Measurements from ENCODE around the gene ZBTB16.

Gene ZBTB16

DNA sequence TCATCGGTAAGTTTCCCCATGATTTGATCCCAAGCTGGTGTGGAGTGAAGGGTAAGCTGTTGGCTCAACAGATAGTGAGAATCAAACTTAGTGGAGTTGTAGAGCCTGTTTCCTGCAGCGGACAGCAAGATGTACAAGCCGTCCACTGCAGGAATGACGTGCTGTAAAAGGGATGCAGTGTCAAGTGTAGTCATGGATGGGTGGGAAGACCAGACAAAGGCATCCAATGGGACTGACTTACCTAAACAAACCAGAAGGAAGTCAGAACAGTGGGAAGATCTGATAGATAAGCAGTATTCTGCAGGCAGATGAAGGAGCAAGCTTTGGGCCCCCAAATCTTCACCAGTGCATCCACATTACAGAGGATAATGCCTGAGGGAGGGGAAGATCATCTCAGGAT is 8.8 kb downstream of the ZBTB16 start:
- DNase-seq: no peak

DNA sequence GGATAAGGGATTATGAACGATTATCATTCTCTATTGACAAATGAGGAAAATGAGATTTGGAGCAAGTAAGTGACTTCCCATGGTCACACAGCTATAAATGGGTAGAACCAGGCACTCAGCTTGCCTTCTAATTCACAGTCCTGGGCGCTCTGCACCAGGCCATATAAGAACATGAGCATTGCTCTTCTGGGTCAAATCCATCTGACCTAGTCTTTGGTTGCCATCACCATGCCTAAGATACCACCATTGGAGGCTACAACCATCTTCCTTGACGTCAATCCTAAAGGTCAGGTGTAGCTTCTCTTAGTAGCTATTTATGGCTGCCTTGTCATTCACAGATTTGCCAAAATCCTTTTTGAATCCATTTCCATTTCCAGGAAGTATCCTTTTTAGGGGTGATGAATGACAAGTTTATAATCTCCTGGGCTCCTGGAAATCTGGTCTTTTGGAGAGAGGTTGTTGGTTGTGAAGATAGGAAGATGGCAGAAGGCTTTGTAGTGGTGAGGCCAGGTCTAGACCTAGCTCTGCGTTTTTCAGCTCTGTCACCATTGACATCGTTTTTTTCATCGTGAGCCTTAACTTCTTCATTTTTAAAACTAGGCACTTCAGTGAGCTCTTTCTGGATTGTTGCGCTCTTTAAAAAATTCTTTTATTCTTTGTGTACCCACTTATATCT is 11.1 kb downstream of the ZBTB16 start:
- DNase-seq: no peak

DNA sequence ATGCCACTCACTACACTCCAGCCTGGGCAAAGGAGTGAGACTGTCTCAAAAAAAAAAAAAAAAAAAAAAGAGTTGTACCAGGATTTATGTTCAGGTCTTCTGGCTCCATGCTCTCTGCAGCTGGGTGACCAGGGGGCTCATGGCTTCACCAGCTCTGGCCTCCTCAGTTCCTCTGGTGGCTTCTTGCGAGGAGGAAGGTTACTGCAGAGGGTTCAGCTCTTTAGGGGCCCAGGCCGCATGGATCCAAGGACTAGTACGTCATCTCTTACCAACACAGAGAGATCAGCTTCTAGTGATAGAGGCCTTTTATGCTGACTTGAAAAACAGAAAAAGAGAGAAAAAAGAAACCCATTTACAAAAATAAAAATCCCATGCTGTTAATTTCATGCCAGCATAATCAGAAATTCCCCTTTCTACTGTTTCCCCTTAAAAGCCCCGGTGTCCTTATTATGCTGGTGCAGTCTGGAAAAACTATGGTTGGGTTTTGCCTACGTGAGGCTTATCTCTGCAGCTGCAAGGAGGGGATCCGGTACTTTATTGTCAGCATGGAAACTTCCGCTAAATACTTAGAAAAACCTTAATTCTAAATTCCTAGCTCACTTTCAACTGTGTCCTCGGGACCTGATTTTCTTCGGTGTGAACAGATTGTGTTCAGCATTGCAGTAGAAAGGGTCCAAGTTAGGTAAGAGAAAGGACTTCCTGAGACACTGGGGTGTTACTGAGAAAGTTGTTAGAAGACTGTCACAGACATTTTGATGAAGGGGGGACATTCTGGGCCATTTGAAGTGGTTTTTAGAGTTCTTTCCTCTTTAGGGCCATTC is 13.7 kb downstream of the ZBTB16 start:
- no peak for DNase-seq

DNA sequence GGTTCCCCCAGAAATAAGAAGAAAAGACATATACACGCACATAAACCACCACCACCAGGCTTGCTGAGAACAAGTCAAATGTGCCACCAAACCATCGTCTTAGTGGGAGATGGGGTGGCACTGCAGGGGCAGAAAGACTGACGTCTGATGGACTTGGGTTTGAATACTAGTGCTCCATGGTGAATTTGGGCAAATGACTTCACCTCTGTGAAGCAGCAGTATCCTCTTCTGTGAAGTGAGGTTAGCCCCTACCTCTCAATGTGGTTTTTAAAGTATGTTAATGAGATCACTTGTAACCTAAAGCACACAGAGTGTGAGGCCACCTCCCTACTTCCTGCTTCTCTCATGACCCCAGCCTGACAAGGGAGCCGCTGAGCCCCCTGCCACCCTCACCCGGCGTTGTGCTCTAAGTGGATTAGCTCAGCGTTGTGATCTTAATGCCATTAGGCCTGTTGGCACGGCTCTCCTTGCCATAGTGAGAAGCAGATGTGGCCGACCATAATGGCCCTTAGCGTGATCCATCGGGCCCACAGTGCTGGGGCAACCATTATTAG is 14.4 kb downstream of the ZBTB16 start:
- no peak for DNase-seq

DNA sequence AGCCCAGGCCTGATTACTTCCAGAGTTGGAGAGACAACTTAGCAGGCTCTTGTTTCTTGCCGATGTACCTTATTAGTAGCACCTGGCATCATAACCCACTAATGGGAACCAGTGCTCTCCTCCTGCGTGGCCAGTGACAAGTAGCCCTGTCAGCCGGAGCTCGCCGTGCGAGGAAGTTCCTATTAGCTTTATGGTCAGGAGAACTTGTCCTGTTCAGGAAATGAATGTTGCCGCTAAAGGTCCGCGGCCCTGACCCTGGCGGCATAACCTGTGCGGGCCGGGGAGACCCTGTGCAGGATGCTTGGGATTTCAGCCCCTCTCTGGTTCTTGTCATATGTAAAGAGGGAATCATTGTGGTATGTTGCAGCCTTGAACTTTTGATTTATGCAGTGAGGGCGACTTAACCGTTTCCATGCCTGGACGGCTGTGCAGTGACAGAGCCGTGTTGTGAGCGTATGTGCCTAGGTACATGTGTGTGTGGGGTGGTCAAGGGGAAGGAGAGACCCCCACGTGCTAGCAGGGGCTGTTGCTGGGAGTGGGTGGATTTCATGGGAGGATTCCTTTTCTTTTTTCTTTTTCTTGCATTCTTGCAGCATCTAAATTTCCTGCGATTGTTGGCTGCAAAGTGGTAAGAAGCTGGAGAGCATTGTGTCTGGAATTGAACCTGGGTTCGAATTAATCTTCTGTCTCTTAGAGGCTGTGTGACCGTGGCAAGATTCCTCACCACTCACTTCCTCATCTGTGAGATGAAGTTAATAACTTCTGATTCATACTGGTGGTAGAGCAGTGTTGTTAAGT is 15.2 kb downstream of the ZBTB16 start:
- DNase-seq: no peak

DNA sequence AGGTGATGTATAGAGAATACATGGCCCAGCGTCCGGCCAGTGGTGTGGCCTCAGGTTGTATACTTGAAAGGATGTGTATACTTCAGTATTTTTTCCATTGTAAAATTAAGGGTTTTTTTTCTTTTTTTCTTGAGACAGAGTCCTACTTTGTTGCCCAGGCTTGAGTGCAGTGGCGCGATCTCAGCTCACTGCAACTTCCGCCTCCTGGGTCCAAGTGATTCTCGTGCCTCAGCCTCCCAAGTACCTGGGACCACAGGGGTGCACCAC is 15.8 kb downstream of the ZBTB16 start:
- DNase-seq: no peak

DNA sequence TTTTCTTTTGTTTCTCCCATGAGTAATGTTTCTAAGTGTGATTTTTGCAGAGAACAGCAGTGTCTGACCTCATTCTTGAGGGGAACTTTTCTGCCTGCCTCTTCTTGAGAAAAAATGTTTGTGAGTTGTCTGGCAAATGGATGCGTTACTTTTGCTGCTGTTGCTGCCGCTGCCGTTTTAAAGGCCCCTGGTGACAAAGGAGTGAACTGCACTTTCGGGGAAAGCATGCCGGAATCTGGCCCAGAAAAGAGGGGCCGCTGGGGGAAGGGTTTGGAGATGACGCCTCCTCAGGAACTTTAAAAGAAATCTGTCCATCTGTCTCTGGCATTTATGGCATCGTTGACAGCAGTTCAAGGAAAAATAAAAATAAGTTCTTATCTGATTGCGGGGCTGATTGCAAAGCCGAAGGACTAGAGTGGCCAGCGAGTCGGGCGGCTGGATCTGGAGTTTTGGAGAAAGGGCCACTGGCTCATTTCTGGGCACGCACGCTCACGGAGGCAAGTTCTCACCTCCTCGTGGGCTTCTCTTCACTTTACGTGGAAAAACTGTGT is 16.5 kb downstream of the ZBTB16 start:
- no peak for DNase-seq

DNA sequence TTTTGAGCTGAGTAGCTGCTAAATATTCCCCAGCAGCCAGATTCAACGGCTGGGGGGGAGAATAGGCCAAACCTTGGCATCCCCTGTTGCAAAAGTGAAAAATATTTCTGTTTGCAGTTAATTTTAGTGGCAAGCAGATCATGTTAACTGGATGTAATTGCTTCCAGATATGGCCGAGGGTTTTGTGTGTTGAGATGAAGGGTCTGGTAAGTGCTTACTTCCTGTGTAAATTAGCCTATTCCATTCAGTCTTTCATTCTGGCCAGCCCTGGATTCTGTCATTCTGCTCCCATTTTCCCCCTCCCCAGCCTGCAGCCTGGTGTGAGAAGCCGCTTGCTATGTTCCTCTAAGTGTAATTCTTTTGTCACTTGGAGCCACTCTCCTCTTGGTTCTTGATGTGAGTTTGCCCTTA is 17.4 kb downstream of the ZBTB16 start:
- DNase-seq: no peak

DNA sequence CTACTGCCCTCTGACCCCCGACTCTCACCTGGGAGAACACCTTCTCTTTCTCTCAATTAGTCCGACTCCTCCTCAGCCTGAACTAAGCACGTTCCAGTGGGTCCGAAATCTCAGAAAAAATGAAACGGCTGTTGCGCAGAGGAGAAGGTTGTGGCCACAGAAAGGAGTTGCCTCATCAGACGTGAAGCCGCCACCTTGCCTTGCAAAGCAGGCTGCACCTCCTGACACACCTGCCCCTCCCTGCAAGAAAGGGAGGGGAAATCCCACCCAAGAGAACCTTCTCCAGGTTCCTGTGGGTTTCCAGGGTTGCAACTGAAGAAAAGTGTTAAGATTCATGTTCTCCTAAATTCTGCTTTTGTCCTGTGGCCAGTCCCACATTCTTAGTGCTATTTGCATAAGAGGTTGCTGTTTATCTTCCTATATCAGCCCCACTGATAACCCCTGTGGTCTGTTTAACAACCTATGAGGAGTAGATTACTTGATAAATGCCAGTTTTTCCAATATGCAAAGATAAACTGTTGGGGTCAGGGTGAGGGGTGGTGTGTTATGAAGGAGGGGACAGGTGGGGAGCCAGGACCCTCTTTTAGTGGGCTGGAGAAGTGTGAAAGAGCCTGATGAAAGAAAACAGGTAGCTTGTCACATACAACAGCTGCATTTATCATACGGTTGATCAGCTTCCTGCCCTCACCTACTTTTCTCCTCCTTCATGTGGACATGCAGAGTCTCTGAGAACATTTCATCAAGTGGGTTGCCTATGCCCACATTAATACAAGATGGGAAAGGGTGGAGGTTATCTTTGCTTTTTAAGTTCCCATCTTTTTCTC is 18.2 kb downstream of the ZBTB16 start:
- DNase-seq: no peak

DNA sequence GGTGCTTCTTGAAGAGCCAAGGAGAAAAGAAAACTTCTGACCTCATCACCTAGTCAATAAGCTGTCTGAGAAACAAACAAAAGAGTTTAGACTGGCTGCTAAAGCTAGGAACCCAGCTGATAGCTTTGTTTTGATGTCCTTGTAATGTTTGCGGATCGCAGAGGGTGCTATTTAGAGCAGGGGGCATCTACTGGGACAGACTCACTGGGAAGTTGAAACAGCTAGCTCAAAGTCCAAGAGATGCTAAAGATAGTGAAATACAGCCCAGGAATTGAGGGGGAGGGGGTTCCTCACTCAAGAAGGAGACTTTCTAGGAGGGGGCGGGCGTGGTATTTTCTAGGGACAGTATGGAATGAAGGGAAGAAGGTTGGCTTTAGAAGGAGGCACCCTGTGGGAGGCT is 18.9 kb downstream of the ZBTB16 start:
- no peak for DNase-seq

DNA sequence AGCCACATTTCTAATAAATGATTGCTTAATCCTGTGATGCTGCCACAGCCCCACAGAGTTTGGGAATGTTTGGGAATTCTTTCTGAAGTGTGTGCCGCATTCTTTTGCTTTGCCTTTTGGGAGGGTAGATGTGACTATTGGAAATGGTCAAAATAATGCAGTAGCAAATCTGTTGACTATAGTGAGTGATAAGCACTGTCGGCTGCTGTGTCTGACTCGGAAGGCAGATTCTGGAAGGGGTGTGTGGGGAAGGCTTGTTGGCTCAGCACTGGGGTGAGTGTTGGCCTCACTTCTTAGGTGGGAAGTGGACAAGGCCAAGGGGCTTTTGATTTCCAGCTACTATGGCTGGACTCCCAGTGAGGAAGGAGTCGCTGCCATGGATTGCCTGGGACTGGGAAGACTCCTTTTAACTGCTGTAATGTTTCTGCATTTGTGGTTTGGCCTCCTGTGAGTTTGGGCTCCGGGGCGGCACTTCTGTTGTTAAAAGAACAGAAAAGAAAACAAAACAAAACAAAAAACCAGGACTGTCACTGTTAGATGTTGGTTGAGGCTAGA is 20.1 kb downstream of the ZBTB16 start:
- no peak for DNase-seq

DNA sequence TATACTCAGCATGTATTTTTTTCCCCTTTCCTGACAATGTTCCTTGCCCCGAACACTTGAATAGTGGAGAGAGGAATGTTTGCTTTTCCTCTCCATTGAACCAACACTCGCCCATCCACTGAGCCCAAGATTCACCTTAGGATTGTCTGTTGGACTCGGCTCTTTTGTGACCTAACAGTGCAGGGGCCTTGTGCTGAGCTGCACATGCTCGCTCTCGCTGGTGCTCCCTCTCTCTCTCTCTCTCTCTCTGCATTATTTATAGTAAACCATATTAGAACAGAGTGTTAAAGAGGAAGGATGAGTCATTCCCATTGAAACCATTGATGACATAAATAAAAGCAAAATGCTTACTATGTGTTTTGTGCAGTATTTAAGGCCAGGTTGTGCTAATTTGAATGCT is 20.7 kb downstream of the ZBTB16 start:
- DNase-seq: no peak

DNA sequence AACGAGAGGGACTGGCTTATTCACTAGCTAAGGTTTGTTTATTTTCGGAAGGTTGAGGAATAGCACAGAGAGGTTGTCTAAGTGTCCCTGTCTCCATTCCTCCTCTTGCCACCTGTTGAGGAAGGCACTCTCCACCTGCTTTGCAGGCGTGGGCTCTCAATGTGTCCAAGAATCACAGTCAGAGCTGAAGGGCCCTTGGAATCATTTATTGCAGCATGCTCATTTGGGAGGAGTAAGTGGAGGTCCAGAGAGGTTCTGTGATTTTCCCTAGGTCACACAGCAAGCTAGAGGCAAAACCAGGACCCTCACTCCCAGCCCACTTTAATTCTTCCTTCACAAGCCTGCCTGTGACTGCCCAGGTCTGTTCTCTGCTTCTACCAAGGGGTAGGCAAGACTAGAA is 21.3 kb downstream of the ZBTB16 start:
- DNase-seq: no peak

DNA sequence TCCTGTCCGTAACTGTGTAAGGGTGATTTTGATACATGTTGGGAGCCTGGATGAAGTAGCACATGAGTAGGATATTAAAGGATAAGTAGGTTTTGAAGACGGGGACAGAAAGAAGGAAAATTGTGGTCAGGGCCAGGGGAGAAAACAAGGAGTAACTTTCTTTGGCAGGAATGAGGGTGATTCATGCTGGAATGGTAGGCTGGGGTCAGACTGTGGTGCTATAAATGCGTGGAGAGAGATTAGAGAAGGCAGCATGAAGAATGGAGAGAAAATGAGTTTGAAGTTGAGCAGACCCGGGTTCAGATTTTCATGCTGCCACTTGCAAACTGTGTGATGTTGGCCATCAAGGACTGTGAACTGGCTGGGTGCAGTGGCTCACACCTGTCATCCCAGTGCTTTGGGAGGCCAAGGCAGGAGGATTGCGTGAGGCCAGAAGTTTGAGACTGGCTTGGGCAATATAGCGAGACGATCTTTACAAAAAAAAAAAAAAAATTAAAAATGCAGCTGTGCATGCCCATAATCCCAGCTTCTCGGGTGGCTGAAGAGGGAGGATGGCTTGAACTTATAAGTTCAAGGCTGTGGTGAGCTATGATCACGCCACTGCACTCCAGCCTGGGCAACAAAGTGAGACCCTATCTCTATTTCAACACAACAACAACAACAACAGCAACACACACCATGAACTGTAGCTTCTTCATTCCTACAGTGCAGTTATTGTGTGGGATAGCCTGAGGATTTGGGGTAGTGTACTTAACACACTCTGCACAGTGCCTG is 22.3 kb downstream of the ZBTB16 start:
- DNase-seq: no peak

DNA sequence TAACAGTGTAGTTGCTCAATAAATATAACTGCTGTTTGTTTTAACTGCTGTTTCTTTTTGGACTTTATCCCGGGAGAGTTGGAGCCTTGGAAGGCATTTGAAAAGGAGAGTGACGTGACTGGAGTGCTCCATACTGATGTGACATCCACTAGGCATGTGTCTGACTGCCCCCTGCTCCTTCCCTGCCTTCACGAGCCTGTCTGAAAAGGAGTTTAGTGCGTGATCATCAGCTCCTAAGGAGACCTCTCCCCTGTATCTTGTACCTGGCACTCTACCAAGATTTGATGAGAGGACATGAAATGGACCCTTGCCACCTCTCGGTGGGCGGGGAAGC is 22.9 kb downstream of the ZBTB16 start:
- no peak for DNase-seq

DNA sequence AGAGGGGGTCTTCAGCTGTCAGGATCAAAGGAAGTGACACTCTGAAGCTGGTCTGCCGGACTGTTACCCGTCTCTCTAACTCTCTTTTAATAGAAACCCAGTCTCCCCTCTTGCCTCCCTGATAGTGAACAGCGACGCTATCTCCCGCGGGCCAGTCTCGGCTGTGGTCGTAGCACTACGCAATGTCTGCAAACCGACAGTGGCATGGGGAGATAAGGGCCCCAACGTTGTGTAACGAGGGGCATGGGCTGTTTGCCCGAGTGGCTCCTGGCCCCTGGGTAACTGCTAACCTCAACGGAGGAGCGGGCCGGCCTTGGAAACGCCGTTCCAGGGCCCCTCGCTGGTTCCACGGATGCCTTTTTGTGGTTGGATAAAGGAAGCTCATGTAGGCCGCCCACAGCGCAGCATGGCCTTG is 23.3 kb downstream of the ZBTB16 start:
- DNase-seq: no peak

DNA sequence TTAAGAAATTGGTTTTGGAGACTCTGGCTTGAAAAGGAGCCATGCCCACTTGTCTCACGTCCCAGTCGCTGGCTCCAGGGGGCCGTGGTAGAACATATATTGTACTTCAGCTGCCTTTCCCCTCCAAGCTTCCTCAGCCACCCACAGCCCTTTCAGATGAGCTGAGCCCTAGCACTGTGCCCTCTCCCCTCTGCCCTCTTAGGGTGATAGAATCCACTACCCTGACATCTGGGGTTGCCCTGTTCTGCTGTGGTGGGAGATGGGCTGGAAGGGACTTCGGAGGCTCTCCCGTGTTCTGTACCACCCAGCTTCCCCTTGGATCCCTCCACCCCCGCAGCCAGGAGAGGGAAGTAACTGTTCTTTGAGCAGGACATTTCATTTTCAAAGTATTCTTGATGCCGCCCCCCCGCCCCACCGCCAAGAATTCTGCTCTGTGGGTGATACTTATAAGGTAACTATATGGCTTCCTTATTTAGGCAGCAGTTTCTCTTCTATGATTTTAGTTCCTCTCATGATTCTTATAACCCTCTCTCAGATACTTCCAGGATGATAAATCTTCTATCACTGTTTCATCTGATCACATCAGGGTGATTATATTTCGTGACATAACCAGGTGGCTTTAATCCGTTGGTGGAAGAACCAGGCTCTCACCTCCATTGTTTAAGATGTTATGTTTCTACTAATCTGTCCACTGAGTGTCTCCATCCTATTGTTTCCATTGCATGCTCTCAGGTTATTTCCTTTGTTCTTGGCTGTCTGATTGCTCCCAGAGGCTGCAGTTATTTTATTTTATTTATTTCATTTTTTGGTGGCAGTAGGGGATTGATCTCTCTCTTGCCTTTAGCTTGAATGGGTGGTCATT is 24.1 kb downstream of the ZBTB16 start:
- DNase-seq: no peak

DNA sequence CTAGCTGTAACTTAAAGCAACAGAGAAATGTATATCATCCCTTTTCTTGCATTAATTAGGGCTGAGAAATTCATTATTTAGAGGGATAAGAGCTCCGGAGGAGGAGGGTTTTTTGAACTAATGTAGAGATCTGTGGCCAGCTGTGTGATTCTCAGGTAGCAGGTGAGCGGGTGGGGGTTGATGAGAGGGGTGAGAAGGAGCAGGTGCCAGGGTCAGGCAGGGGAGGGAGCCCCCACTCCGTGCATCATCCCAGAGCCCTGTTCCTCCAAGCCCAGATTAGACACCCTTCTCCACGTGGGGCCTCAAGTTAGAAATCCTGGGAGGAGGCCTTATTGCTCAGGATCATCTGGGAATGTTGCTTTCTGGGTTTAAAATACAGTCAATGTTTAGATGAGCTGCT is 24.9 kb downstream of the ZBTB16 start:
- no peak for DNase-seq

DNA sequence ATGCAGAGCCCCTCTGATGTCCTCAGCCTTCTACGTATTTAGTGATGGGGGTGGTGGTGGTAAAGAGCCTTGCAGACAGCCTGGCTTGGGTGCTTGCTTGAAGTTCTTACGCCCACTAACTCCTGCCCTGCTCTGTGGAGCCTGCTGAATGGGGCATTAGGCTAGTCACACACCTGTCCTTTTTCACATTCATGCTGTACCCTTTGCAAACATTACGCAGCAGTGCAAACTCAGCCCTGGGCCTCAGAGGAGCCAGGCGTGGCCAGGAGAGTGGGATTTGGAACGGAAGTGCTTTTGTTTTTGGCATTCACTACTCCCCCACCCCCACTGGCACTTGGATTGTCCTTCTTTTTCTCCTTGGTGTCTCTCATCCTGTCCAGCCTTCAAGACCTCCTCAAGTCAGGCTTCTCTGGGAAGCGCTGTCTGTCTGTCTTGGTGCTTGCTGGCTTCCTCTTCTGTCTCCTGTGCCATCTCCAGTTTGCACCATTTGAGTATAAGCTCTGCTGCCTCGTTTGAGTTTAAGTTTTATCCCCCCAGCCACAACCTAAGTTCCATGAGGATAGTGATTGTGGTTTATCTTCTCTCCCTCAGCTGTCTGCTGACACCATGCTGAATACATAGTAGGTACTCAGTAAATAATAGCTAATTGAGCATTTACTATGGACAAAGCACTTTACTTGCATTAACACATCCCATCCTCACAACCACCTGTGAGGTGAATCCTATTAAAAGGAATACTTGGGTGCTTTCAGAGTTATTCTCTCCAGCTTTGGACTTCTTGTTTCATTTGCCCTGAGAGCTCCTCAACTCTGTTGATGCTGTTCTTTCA is 26.7 kb downstream of the ZBTB16 start:
- DNase-seq: no peak

DNA sequence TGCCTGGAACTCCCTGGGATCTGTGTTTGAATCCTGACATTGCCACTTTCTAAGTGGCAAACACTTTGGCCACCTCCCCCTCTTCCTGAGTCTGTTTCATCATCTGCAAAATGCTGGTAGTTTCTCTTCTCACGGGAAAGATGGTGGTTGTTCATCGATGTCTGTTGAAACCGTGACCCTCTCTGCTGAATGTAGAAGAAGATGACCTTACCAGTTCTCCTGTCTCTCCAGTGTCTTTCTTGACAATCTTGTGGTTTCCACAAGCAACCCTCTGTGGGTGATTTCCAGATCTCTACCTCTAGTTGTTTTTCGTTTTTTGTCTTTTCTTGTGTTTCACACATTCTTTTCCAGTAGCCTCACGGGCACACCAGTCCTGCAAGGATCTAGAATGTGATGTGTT is 27.5 kb downstream of the ZBTB16 start:
- no peak for DNase-seq

All from NCI-H446 (cell line).